GM12872 (cell line): Measurements from ENCODE around the gene CDHR5.

ENCODE experiments used
- CTCF ChIP-seq: IDR thresholded peaks from 3 replicates; pipeline ENCODE4 v1.5.1; 2011; ENCODE audit warnings: low read depth, mild to moderate bottlenecking, low read length, moderate library complexity; ENCODE audit not compliant: insufficient read depth

Gene CDHR5

GRCh38 chr11:612201-612960, 12.4 kb downstream of the CDHR5 start:
- TF ChIP-seq CTCF: peak; percentile 51; the same call in 2 of the 3 replicates

GRCh38 chr11:611001-611996, 13.5 kb downstream of the CDHR5 start:
- no peak for TF ChIP-seq CTCF

- TF ChIP-seq CTCF: no peak
Observed at GRCh38 chr11:610146-610801, 14.5 kb downstream of the CDHR5 start.

GRCh38 chr11:609341-609811, 15.4 kb downstream of the CDHR5 start:
- no peak for TF ChIP-seq CTCF

GRCh38 chr11:608791-609251, 15.9 kb downstream of the CDHR5 start:
- no peak for TF ChIP-seq CTCF

- no peak for TF ChIP-seq CTCF
Observed at GRCh38 chr11:607971-608659, 16.6 kb downstream of the CDHR5 start.
